Measurements from ENCODE around the gene MACROD2.

The MACROD2 gene

DNA sequence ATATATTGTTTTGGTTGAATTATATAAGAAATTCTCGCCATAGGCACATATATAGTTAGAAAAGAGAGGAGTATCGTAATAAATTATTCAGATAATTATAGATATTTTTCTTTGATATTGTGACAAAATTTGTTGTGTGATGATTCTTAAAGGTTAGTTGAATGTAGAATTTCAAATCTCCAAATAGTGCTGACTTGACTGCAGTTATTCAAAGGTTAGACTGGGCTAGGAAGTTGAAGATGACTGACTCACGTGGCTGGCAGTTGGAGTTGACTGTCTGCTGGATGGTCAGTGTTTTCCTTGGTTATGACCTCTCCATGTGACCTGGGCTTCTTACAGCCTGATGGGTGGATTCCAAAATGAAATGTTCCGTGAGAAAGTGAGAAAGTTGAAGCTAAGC, 286.8 kb downstream of the MACROD2 start:
- DNase-seq = no peak

DNA sequence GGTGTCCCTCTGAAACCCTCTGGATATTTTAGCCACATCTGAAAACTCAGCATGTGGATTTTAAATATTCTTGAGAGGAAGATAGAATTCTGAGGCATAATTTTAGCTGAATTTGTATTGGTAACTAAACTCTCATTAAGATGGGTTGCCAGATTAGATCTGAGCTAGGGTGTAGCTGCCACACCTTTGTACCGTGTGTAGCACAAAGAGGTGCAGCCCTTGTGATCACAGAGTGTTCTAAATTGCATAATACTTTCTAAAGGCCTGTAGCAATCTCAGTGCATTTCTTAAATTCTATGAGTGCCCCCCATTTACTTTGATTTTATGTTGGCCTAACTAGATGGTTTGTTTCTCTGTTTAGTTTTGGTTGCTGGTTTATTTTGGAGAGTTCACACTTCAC, 289.1 kb downstream of the MACROD2 start:
- DNase-seq = no peak

DNA sequence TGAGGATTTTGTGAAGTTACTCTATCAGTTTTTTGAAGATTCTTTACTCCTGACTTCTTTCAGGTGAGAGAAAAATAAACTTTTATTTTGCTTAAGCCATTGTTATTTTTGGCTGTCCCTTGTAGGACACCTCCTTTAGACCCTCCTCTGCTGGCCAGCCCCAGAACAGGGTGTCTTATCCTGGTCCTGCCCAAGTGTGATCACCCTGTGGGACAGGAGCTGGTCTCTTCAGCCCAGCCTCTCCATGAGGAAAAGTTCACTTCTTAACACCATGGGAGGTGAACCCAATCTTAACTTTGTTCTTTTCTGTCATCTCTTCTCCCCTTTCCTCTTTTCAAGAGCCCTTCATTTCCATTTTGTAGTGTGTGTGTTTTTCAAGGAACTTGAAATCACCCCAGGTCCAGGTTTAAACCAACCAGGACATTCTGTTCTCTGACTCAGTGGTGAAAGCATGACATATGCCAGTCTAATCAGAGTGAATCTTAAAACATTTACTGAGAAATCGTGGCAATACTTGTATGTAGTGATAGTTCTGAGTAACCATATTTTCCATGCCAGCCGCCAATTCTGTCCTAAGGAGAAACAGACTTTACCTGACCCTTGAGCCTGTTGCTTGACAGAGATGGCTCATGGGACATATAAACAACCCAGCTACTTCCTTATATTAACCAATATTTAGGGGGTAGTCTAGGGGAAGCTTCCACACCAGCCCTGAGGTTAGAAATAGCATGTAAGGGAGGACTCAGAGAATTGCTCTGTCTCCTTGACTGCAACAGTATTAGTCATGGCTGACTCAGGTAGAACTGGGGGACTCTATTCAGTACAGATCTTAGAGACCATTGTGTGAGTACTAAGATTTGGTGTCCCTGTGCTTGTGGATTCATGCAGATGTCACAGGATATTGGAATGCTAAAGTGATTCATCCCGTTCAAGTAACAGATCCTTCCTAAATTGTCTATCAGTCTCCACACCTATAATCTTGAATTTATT, 293.3 kb downstream of the MACROD2 start:
- DNase-seq = no peak

DNA sequence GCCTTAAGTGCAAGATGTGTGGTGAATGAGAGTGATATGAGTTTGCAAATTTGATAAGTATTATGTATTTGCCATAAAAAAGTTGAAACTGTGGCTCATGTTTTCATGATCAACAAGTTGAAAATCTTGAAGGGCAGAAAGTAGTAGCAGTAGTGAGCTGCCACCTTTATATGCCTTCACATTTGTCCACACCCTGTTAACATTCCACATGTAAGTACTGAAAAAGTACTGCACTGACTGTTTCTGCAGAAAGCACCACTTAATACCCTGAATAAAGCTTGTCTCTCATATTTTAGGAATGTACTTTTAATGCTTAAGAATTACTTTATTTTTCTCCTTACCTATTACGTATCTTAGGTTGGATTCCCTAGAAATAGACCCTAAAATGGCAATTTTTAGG, 296.2 kb downstream of the MACROD2 start:
- DNase-seq = no peak

DNA sequence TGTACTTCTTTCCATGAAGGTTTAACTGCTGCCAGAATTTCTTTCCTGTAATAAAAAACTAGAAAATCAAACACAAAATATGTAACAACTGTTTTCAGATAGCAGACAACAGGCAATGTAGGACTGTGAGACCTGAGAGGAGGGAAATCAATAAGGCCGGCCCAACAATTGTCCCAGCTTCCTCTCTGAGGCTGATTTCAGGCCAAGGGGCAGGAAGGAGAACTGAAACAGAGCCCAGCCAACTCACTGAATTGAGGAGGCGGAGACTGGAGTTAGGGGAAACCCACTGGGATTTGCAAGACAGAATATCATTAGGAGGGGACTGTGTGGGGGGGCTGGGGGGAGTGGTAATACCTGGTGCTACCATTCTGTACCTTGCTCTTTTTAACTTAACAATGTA, 299.9 kb downstream of the MACROD2 start:
- DNase-seq = no peak

DNA sequence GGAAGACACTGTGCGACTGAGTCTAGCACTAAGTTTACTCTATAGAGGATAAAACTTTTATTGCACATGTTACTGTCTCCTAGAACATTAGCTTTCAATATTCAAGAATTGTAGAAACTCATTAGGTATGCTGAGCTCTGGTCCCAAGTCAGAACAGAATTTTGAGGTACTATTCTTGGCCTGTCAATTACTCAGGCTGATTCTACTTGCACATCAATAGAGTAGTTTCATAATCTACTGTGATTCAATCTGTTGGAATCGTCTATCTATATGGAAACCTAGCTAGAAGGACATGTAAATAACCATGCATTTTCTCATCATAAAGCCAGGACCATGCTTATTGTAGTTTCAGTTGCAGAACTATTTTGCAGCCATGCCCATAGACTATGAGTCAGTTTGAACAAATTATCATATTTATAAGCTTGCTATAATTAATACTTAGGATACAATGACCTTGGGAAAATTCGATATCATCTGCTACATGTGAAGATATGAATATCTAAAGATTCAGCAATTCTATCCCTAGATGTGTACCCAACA, 300.5 kb downstream of the MACROD2 start:
- no peak for DNase-seq

DNA sequence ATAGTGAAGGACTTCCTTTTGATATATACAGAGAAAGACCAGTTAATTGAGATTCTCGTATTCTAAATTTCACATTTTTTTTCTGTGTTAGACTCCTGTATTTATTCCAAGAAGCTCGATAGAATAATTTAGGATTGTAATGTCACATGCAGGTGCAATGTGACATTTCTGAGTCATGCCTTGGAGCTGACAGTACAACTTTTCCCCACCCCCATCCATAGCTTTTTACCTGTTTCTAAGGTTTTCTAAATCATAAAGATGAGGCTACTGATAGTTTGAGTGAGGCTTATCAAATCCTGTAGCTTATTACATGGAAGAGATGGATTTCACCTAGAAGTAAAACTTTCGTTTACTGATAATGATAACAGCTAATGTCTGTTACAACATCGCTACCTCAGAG, 304.5 kb downstream of the MACROD2 start:
- no peak for DNase-seq

DNA sequence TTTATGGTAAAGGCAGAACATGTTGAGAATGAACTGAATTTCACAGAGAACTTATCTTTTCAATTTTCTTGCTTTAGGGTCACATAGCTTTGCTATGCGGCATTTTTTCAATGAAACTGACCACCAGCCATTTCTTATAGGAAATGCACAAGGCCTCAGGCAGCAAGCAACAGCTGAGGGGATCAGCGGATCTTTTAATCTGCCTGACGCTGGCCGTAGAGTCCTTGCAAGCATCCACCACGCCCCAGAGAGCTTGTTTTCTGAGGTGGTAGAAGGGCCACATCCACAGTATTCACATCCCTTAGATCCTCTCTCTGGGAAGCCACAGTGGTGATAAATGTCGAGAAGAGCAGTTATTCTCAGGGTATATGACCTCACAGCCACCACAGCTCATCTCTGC, 307.8 kb downstream of the MACROD2 start:
- no peak for DNase-seq

DNA sequence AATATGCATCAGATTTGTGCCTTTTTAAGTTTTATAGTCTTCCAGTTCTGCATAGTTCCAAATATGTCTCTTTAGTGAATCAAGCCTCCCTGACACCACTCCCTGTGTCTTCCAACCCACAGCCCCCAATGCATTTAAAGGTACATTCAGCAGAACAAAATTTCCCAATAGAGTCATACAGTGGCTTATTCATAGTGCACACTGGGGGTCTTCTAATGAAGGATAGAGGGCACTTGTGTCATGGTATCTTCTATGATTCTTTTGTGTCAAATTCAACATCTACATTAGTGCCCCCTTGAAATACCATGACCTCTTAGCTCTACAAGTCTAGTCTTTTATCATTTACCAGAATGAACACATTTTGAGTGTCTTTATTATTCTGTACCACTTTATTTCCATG, 308.3 kb downstream of the MACROD2 start:
- no peak for DNase-seq

DNA sequence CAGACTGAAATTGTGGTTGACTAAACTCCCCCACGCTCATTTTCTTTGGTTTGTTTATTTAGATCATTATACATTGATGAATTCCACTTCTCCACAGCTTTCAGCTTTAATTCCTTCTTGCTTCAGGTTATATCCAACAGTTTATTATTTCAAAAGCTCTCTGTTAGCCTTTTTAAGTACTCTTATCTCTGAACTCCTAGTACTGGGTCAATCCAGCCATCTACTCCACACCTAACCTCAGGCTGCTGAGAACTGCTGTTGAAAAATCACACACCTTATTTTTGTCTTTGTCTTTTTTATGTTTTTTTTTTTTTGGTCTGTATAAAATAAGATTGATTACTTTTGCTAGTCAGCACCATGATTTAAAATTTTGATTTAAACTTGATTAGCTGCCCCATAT, 309.2 kb downstream of the MACROD2 start:
- DNase-seq = no peak

DNA sequence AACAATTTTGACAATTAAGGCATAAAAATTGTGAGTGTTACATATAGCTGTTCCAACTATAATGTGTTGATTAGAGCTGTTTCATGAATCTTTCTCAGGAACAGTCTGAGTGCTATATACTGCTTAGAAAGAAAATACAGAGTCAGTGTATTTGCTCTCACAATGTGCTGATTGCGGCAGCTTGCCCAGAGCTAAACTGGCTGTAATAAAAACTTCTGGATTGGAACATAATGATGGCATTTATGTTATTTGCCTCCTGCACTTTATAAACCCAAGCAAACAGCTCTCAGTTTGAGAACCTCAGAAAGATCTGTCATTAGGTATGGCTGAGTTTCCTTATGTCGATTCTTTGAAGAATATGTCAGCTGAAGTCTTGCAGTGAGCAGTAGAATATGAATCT, 312.6 kb downstream of the MACROD2 start:
- DNase-seq = no peak

DNA sequence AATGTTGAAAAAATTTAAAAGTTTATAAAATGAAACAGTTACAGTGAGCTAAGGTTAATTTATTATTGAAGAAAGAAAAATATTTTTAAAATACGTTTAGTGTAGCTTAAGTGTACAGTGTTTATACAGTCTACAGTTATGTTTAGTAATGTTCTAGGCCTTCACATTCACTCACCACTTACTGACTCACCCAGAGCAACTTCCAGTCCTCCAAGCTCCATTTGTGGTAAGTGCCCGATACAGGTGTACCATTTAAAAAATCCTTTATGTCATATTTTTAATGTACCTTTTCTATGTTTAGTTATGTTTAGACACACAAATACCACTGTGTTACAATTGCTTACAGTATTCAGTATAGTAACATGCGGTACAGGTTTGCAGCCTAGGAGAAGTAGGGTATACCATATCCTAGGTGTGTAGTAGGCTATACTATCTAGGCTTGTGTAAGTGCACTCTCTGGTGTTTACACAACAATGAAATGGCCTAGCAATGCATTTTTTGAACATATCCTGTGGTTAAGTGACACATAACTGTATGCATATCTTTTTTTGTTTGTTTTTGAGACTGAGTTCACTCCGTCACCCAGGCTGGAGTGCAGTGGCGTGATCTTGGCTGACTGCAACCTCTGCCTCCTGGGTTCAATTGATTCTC, 315.8 kb downstream of the MACROD2 start:
- no peak for DNase-seq

DNA sequence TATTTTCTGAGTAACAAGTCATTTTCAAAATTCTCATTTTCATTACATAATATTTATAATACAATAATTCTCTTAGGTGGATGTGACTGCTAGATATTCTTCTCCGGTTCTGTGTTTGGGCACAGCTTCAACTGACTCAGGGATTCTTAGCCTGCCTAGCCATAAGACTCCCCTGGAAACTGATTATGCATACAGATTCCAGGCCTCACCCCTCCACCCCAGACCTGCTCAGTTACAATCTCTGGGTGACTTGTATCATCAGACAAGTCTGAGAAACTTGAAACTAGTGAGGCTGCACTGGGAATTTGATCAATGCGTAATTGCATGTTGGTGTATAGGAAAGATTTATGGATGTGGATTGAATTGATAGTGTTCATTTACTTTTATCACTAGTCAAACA, 316.7 kb downstream of the MACROD2 start:
- DNase-seq = no peak

DNA sequence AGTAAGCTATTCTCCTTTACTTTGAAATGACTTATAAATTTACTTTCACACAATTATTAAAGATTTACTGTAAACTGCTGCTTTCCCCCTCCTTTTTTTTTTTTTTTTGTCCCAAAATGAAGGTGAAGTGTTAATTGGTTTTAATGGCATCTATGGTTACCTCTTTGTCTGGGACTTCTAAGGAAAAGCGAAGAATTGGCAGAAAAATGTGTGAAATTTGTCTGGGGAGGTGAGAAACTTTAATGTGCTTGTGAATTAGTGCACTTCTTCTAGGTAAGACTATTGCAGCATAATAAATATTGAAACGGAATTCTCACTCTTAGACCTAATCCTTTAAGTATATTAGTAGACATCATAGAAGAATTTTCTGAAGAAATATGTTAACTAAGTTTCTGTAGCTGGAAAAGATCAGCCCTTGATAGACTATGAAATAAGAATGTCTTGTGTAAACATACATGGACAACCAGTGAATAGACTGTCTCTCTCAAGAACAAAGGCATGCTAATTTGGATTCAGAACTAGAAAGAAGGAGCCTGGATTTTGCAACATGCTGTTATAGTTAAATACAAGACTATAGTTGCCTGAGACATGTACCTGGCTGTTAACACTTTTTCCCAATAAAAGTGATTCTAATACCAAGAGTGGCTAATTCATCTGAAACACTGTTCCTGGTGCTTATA, 318.2 kb downstream of the MACROD2 start:
- no peak for DNase-seq

DNA sequence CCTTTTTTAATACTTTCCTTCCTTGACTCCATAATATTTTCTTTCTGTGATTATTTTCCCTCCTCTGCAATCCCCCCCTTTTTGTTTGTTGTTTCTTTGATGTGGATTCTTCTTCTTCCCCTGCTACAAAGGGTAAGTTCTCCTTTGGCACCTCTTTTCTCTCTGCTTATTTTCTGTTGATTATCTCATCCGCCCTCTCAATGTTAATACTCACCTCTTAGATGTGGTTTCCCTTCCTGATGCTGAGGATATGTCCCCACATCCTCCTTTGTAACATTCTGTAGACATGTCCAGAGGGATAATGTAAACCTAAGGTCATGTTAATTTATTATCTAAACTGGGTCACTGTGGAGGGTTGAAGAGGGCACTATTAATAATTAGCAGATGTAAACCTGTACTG, 324.4 kb downstream of the MACROD2 start:
- DNase-seq = no peak

DNA sequence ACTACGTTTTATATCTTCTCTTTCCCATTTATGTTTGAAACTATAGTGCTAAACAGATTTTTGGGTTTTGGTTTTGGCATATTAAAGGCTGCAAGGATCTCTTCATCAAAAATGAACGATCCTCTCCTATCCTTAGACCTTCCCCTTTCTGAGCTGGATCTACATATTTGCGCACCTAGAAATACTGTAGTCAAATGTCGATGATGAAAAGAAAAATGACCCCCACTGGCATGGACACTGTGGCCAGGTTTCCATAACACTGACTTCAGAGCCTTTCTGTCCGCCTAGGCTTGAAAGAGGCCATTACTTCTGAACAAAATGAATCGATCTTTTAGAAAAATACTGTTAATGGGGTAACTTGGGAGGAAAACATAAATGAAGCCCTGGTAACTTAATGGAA, 336.3 kb downstream of the MACROD2 start:
- no peak for DNase-seq

DNA sequence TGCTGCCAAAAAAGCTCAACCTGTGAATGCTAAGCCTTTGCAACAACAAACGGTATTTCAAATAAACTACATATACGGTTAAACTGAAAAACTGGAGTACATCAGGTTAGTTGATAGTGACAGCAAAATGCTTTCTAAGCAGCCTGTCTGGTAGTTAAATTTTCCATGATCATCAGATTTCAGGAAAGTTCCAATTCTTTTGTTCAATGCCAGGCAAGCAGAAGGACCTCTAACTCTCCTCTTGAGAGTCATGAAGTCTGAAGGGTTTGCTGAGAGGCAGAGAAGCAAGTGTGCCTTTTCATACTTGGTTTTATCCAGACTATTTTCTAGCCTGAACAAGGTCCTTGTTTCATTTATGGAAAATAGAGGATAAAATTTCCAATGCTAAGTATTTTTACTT, 337.6 kb downstream of the MACROD2 start:
- no peak for DNase-seq

DNA sequence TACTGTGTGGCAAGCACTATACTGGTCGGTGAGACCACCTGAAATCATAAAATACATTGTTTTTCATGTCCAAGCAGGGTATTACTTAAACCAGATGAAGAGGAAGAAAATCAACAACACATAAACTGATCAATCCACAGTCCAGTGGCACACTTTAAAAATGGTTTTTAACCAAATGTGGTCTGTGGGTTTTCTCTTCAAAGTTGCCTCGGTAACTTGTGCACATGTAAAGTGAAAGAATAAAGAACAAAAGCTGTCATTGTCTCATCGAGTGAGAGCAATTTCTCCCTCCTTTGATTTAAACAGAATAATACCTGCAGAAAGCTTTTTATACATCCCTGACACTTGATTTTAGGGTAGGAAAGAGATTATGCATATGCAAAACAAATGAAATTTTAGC, 338.4 kb downstream of the MACROD2 start:
- DNase-seq = no peak

DNA sequence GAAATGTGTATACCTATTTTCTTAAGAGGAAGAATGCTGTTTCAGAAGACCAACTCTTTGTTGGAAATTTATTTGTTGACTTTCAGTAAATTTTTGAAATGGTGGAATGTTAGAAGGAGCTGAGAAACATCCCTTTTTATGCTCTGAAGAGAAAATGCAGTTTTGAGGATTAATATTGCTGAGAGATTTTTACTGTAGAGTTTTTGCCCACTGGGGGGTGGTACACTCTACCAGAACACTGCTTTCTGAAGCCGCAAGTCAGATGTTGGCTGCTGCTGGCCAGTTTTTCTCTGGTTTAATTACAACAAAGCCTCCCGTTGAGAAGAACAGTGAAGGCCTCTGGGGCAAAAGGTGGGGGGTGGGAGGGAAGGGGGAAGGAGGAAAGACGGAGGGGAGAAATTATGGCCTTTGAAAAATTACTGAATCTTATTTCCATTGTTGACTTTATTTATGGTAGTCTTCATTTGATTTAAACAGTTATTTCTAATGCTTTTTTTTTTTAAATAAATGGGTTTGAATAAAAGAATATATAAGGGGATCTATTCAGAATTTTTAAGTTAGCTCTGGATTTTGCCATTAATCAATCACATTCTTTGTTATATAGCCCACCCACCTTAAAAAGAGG, 339.1 kb downstream of the MACROD2 start:
- DNase-seq = no peak

DNA sequence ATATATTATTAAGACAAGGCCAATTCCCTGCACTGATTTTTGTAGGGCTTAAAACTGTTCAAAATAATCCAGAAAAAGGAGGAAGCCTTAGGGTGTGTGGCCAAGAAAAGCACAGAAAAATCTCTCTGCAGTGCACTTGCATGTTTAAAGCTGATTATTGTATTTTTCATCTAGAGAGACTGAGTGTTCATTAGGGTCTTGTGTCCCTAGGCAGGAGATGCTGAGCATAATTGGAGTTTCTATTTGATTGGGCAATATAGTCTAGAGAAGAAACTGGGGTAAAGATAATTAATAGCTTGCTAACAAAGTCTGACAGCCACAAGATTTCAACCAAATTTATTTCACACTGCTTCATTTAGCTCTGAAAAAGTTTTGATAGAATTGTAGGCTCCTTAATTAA, 339.7 kb downstream of the MACROD2 start:
- DNase-seq = no peak

DNA sequence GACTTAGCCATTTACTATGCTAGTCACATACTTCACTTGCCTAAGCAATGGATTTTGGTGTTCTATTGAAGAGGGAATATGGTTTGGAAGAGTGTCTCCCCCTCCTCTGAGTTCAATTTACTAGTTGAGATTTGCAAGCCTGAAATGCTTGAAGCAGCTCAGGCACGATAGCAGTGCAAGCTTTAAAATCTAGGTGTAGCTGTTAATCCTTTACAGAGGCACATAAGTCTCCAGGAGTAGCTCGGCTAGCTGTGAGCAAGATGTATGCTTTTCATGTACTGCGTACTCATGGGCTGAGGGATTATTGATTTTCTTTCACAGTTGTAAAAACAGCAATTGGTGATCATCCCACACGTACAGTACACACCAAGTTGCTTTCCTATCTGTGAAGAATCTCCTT, 341.4 kb downstream of the MACROD2 start:
- no peak for DNase-seq

DNA sequence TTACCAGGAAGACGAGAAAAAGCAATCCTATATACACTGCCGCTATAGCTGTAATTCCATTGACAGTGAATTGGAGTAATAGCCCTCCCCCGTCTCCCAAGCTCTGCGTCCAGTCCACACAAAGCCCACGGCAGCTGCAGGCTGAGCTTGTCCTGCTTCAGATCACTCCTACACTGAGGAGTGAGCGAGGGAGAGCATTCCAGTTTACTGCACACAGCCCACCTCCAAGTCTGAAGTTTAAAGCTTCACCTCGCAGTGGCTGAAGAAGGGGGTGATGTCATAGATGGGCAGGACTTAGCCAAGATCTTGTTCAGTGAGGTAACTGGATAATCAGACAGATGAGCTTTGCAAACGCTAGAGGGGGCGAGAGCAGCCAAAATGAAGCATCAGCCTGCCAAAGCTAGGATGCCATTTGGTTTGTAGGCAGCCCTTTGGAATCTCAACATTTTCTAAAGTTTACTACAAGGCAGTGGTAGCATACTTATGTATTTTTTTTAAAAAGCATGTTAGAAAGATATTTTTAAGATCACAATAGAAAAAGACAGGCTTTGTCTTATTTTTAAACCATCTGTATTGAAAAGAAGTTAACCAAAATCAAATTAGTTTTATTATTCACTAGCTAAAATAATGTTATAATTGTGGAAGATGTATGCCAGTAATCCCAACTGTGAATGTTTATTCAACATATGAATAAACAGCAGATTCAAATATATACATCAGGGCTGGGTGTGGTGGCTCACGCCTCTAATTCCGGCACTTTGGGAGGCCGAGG, 342.3 kb downstream of the MACROD2 start, which contains the start of gene FLRT3:
Gene FLRT3, minus strand, starts transcription at position 213 of the 772 bp plus-strand sequence. CDS start 10,106 bp downstream, outside the sequence.
- no peak for DNase-seq
